ENCODE results near the gene ZBTB7C. TPM values are rescaled to one million over a fixed set of nuclear protein-coding genes. Genes with fewer than 3 reads are reported as not detected.

The ZBTB7C gene
- total and polyA plus RNA-seq, 2 of the 4 experiments (the other 2 are of a cell fraction) = not detected

DNA sequence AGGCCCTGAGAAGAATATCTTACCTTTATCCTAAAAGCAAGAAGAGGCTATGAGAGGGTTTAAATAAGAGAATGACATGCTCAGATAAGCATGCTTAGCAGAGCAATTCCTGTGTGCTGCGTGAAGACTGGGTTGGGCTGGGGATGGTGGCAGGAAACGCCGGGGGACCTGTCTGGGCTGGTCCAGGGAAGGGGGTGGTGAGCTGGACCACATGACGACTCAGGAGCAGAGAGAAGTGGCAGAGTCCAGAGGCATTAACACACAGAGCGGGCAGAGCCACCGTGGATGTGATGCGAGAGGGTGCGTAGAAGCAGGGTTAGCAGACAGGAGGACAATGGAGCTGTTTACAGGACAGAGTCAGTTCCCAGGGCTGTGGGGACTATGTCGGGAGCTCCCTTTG lies 84.5 kb downstream of the ZBTB7C start:
- Histone ChIP-seq H2BK120ac (ENCODE audit: low read depth, low read length) (no peak overlapping the region), H4K91ac (ENCODE audit: insufficient read depth, low read depth, low read length) (no peak overlapping the region), H3K9me1 (ENCODE audit: insufficient read depth, low read length) (no peaks in the 10 kb centered on the region), H2BK5ac (ENCODE audit: low read depth, low read length, poor library complexity, severe bottlenecking) (no peak overlapping the region), H2BK15ac (ENCODE audit: low read depth, low read length) (no peak overlapping the region), H3K4me3 (ENCODE audit: insufficient read depth, low read depth, low read length) (no peak overlapping the region), H2AK9ac (replicated peaks; ENCODE audit: low read depth, low read length, poor library complexity) (no peak overlapping the region), H4K5ac (ENCODE audit: low read depth, low read length) (no peak overlapping the region), H3K79me1 (ENCODE audit: low read depth in 1 of 2, low read length in 2 of 2) (no peaks in the 10 kb centered on the region), H2AFZ (replicated peaks; ENCODE audit: low read length, poor library complexity) (no peak overlapping the region), H3K4ac (ENCODE audit: low read depth, low read length) (no peak overlapping the region), H4K8ac (ENCODE audit: low read depth in 2 of 2, low read length in 2 of 2) (no peak overlapping the region), H3K9ac (ENCODE audit: low read depth, low read length) (no peak overlapping the region), H3K27me3 (ENCODE audit: control insufficient read depth, insufficient read depth, low read length) (peaks cover 5% of the 10 kb centered on the region), H3K27ac (ENCODE audit: insufficient read depth, low read length) (no peak overlapping the region), H2BK20ac (ENCODE audit: low read depth, low read length) (no peak overlapping the region), H3K4me2 (ENCODE audit: low read depth, low read length) (no peak overlapping the region), H4K20me1 (ENCODE audit: insufficient read depth, low read length) (no peaks in the 10 kb centered on the region), H3K4me1 (ENCODE audit: control insufficient read depth, insufficient read depth, low read length) (no peaks in the 10 kb centered on the region; the same call in 1 of the 2 replicates), H3K23ac (ENCODE audit: low read depth, low read length) (no peak overlapping the region), H3K36me3 (ENCODE audit: control insufficient read depth, insufficient read depth, low read length) (no peaks in the 10 kb centered on the region), H3K9me3 (ENCODE audit: control insufficient read depth, insufficient read depth, low read length) (no peaks in the 10 kb centered on the region), H2AK5ac (ENCODE audit: low read depth, low read length) (no peak overlapping the region), H3K14ac (replicated peaks; ENCODE audit: low read depth, low read length) (no peak overlapping the region), H3K18ac (ENCODE audit: low read depth, low read length) (no peak overlapping the region), H3K56ac (ENCODE audit: extremely low read depth, insufficient read depth, low read length) (no peak overlapping the region)
- TF ChIP-seq CTCF (conservative IDR thresholded peaks at IDR 0.05; ENCODE audit: low read depth, low read length) (no peak), POLR2A (IDR thresholded peaks at IDR 0.05; ENCODE audit: low read depth, low read length) (no peak), MAZ (IDR thresholded peaks at IDR 0.05; ENCODE audit: borderline replicate concordance, low read depth, low read length) (no peak), NFE2L2 (IDR thresholded peaks at IDR 0.05; ENCODE audit: low read depth, low read length) (no peak), RFX5 (IDR thresholded peaks at IDR 0.05; ENCODE audit: low read depth, low read length) (no peak)
- DNase-seq (no peak), ATAC-seq (ENCODE audit: low read depth) (no peak)
- dilution Hi-C loops (cut with HindIII; ENCODE audit: low sequenced_read_pairs, unreplicated experiment) (no loop called here), intact Hi-C loops (cut with micrococcal nuclease) (no loop called here), in situ Hi-C loops (cut with MboI; ENCODE audit: low sequenced_read_pairs) (no loop called here)
- CTCF ChIA-PET = no interaction called here
- 65% methylated on average over 5 of the region's 9 CpGs; no CpG with 5 or more reads in 1 of the 2 experiments for WGBS, 2 experiments (ENCODE audit: extremely low coverage in 2 of 2, insufficient read length in 1 of 2)
- no TSS peak for BruUV-seq (replicated peaks)
- POLR2A ChIA-PET (ENCODE audit: unreplicated experiment) = no interaction called here
